Measurements from ENCODE around the gene CCK. TPM values are rescaled to one million over a fixed set of nuclear protein-coding genes. Genes with fewer than 3 reads are reported as not detected.

Gene CCK, protein sequence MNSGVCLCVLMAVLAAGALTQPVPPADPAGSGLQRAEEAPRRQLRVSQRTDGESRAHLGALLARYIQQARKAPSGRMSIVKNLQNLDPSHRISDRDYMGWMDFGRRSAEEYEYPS
- total RNA-seq: 14.5 TPM

DNA sequence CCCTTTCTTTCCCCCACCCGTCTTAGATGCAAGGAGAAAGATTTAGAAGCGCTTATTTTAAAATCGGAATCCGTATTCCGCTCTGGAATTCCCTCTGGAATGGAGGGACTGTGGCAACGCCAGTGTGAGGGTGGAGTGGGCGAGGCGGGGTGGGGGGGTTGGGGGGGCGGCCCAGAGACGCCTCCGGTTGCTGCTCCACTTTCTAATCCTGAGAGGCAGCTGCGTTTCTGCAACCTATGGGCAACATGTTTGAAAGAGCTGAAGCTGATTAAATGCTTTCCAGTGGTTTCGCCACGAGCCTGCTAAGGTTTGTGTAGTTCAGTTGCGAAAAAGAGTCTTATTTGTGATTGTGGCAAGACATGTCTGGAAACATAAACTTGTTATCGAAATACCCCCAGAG is at the start of gene CCK:
CCK (minus strand) TSS at position 101 of the 400 bp plus-strand sequence. CDS start 2,555 bp downstream, outside the sequence.

Small RNA genes within 50 kb of the gene (small RNA-seq; reads per million reads assigned to genes)
- not detected for gene RNU4-78P

Other genes with a start within 250 kb of the CCK start
- 48.9 TPM for gene TRAK1, start 174.8 kb downstream of the CCK start, total RNA-seq
- gene LYZL4, start 144.4 kb upstream of the CCK start, total RNA-seq: not detected
- gene VIPR1, start 236.5 kb upstream of the CCK start, total RNA-seq: 0.46 TPM

All from diencephalon (tissue), 1 donor.